Tracheal epithelial cell (primary cell): ENCODE results near the gene F3. TPM values are rescaled to one million over a fixed set of nuclear protein-coding genes. Genes with fewer than 3 reads are reported as not detected.

Source experiments
- total RNA-seq: library from RNA; depleted of rRNA; stranded (reverse); fragments of >200 nt; gene quantifications from 2 replicates; pipeline ENCODE4 v1.2.1, GENCODE V29; 2014

Gene F3
- 246 and 791 TPM in 2 replicates for total RNA-seq

GRCh38 chr1:94541246-94542087, at the start of gene F3:
F3 (minus strand) TSS chr1:94541759; CDS start chr1:94541636, 123 bp downstream.

Other genes starting within 250 kb of the F3 start
- 27.2 and 42.2 TPM in 2 replicates for gene ABCD3, start 123.4 kb downstream of the F3 start, total RNA-seq